CD14-positive monocyte (primary cell): ENCODE results near the gene SLC32A1. TPM values are rescaled to one million over a fixed set of nuclear protein-coding genes. Genes with fewer than 3 reads are reported as not detected.

Experiments used
- DNase-seq, 3 donors: peaks; one replicate each; pipeline ENCODE4 v3.0.0-alpha.2; 2011 to 2022
- H2AFZ ChIP-seq: 2 replicates; pipeline ENCODE4 v1.6.0; 2012; ENCODE audit warnings: mild to moderate bottlenecking, low read depth, low read length, inconsistent platforms; ENCODE audit not compliant: insufficient read depth, poor library complexity, severe bottlenecking
- H3K27ac ChIP-seq, 2 donors: 1 replicate in 1 of 2; 2 replicates in 1 of 2; pipeline ENCODE4 v1.5.1; 2012 to 2013; ENCODE audit warnings: low read length in 2 of 2, control low read depth in 1 of 2, inconsistent platforms in 1 of 2, low read depth in 1 of 2, mild to moderate bottlenecking in 1 of 2
- H3K27me3 ChIP-seq, 2 donors: one replicate each; pipeline versions ENCODE4 v1.6.0 to v1.6.1; 2011 to 2013; ENCODE audit warnings: low read length in 2 of 2; ENCODE audit not compliant: control insufficient read depth in 2 of 2, insufficient read depth in 2 of 2
- H3K36me3 ChIP-seq, 2 donors: replicated peaks in 1 of 2; 1 replicate in 1 of 2; 2 replicates in 1 of 2; pipeline versions ENCODE4 v1.5.1 to v1.6.1; 2012 to 2013; ENCODE audit warnings: low read length in 2 of 2, control low read depth in 1 of 2, inconsistent platforms in 1 of 2, mild to moderate bottlenecking in 1 of 2; ENCODE audit not compliant: insufficient read depth in 2 of 2, control insufficient read depth in 1 of 2
- H3K4me1 ChIP-seq, 2 donors: 1 replicate in 1 of 2; 2 replicates in 1 of 2; pipeline versions ENCODE4 v1.5.1 to v1.6.1; 2012 to 2013; ENCODE audit warnings: low read length in 2 of 2, control low read depth in 1 of 2, inconsistent platforms in 1 of 2, mild to moderate bottlenecking in 1 of 2, moderate library complexity in 1 of 2; ENCODE audit not compliant: insufficient read depth in 2 of 2, control insufficient read depth in 1 of 2
- H3K4me2 ChIP-seq: replicated peaks from 2 replicates; pipeline ENCODE3; 2012; ENCODE audit warnings: low read length, moderate library complexity, mild to moderate bottlenecking; ENCODE audit not compliant: poor library complexity, severe bottlenecking; ENCODE audit errors: extremely low read depth
- H3K4me3 ChIP-seq, 3 experiments: fragments of 200-600 bp in 1 of 3; sonication (generic) in 1 of 3; replicated peaks in 1 of 3; 1 replicate in 2 of 3; 2 replicates in 1 of 3; pipeline ENCODE4 v1.5.1; 2011 to 2013; ENCODE audit warnings: low read length in 3 of 3, mild to moderate bottlenecking in 3 of 3, control low read depth in 2 of 3, low read depth in 2 of 3, inconsistent platforms in 1 of 3, moderate library complexity in 1 of 3
- H3K79me2 ChIP-seq: 2 replicates; pipeline ENCODE4 v1.6.0; 2012; ENCODE audit warnings: mild to moderate bottlenecking, control low read depth, inconsistent platforms, low read length, moderate library complexity; ENCODE audit not compliant: insufficient read depth
- H3K9ac ChIP-seq: 2 replicates; pipeline ENCODE4 v1.6.0; 2017; ENCODE audit warnings: low read length, mild to moderate bottlenecking; ENCODE audit not compliant: insufficient read depth, poor library complexity, severe bottlenecking
- H3K9me3 ChIP-seq, 2 donors: replicated peaks in 1 of 2; 1 replicate in 1 of 2; 2 replicates in 1 of 2; pipeline versions ENCODE4 v1.5.1 to v1.6.1; 2012 to 2013; ENCODE audit warnings: low read length in 2 of 2, control low read depth in 1 of 2; ENCODE audit not compliant: control insufficient read depth in 1 of 2, insufficient read depth in 1 of 2
- H4K20me1 ChIP-seq: 2 replicates; pipeline ENCODE4 v1.6.0; 2012; ENCODE audit warnings: mild to moderate bottlenecking, low read length, control low read depth, moderate library complexity; ENCODE audit not compliant: insufficient read depth
- H3K27ac Mint-ChIP-seq, 7 donors: one replicate each; pipeline ENCODE4 v1.8.0; 2020; ENCODE audit warnings: mild to moderate bottlenecking in 7 of 7, mixed read lengths in 7 of 7, moderate library complexity in 6 of 7, inconsistent platforms in 2 of 7
- H3K27me3 Mint-ChIP-seq, 3 donors: one replicate each; pipeline ENCODE4 v1.8.0; 2021 to 2022; ENCODE audit warnings: low read depth in 3 of 3, mild to moderate bottlenecking in 3 of 3, mixed read lengths in 3 of 3, moderate library complexity in 3 of 3, inconsistent platforms in 1 of 3
- H3K36me3 Mint-ChIP-seq, 2 donors: one replicate each; pipeline ENCODE4 v1.8.0; 2020; ENCODE audit warnings: mixed read lengths in 2 of 2, inconsistent platforms in 1 of 2, mild to moderate bottlenecking in 1 of 2
- H3K4me1 Mint-ChIP-seq: one replicate; pipeline ENCODE4 v1.8.0; 2020; ENCODE audit warnings: mild to moderate bottlenecking, mixed read lengths
- H3K4me3 Mint-ChIP-seq, 2 donors: one replicate each; pipeline ENCODE4 v1.8.0; 2020; ENCODE audit warnings: mild to moderate bottlenecking in 2 of 2, mixed read lengths in 2 of 2, moderate library complexity in 1 of 2
- H3K9me3 Mint-ChIP-seq, 7 donors: one replicate each; pipeline ENCODE4 v1.8.0; 2020 to 2022; ENCODE audit warnings: mixed read lengths in 7 of 7, mild to moderate bottlenecking in 6 of 7, moderate library complexity in 6 of 7, inconsistent platforms in 2 of 7
- WGBS: methylation state at CpG from one replicate; pipeline ENCODE4 v1.1.5; 2013; ENCODE audit warnings: missing lambda C conversion rate; ENCODE audit not compliant: insufficient coverage; 5-methylcytosine and 5-hydroxymethylcytosine counted together
- intact Hi-C, 2 donors: fragments of 100-400 bp; cut with micrococcal nuclease; formaldehyde crosslinking; loops; one replicate each; pipeline versions ENCODE4 v1.15.0 to v1.15.1; 2023
- polyA plus RNA-seq, 3 donors: library from polyadenylated mRNA; depleted of rRNA in 1 of 3; unstranded in 2 of 3; stranded (reverse) in 1 of 3; fragments of 300-500 nt in 2 of 3; fragments of >200 nt in 1 of 3; fragmentation: Illumina TruSeq in 2 of 3; gene quantifications; 1 replicate in 2 of 3; 2 replicates in 1 of 3; pipeline ENCODE4 v1.2.3, GENCODE V29; 2012 to 2021
- TF ChIP-seq, protein P1 (sequence below): fragments of 200-600 bp; IDR thresholded peaks from one replicate; pipeline ENCODE4 v1.8.0; 2022; ENCODE audit warnings: antibody characterized with exemption, mild to moderate bottlenecking

Gene SLC32A1
- polyA plus RNA-seq, 3 donors: not detected

DNA sequence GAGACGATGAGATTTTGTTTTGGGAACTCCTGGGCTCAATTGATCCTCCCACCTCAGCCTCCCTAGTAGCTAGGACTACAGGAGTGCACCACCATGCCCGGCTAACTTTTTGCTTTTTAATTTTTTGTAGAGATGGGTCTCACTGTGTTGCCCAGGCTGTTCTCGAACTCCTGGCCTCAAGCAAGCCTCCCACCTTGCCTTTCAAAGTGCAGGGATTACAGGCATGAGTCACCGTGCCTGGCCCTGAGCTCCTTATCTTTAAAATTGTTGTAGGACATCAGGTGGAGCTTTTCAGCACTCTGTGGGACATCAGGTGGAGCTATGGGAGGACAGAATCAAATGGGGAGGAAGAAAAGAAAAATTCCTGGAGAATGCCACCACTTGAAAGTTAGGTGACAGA, 36.7 kb downstream of the SLC32A1 start:
- Histone ChIP-seq H3K79me2 (no peaks in the 10 kb centered on the region), H3K4me2 (no peak overlapping the region), H3K36me3 (peaks cover 63 to 96% of the 10 kb centered on the region in 2 donors), H3K27me3 (no peaks in the 10 kb centered on the region), H3K27ac (peak overlapping the region in 1 of 2 donors; percentile 34), H3K4me1 (peaks cover 4 to 14% of the 10 kb centered on the region in 2 donors), H3K9ac (no peak overlapping the region), H3K9me3 (no peaks in the 10 kb centered on the region), H3K4me3 (no peak overlapping the region), H2AFZ (no peak overlapping the region), H4K20me1 (no peaks in the 10 kb centered on the region)
- H3K27me3 Mint-ChIP-seq: no peaks in the 10 kb centered on the region
- H3K9me3 Mint-ChIP-seq: no peaks in the 10 kb centered on the region
- DNase-seq: no peak
- peaks cover 83 to 88% of the 10 kb centered on the region in 2 donors for H3K36me3 Mint-ChIP-seq
- TF ChIP-seq, protein P1, sequence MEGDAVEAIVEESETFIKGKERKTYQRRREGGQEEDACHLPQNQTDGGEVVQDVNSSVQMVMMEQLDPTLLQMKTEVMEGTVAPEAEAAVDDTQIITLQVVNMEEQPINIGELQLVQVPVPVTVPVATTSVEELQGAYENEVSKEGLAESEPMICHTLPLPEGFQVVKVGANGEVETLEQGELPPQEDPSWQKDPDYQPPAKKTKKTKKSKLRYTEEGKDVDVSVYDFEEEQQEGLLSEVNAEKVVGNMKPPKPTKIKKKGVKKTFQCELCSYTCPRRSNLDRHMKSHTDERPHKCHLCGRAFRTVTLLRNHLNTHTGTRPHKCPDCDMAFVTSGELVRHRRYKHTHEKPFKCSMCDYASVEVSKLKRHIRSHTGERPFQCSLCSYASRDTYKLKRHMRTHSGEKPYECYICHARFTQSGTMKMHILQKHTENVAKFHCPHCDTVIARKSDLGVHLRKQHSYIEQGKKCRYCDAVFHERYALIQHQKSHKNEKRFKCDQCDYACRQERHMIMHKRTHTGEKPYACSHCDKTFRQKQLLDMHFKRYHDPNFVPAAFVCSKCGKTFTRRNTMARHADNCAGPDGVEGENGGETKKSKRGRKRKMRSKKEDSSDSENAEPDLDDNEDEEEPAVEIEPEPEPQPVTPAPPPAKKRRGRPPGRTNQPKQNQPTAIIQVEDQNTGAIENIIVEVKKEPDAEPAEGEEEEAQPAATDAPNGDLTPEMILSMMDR: no peak
- peaks cover 22% of the 10 kb centered on the region for H3K4me1 Mint-ChIP-seq
- intact Hi-C loops: no loop called here
- H3K4me3 Mint-ChIP-seq: no peak overlapping the region
- H3K27ac Mint-ChIP-seq: peak overlapping the region in 2 of 7 donors; percentile 7 to 54
- WGBS: 89% methylated on average over 3 of the region's 4 CpGs

GRCh38 chr20:38762174-38762573, 37.9 kb downstream of the SLC32A1 start:
- Histone ChIP-seq H3K4me3 (no peak overlapping the region), H3K27ac (peak overlapping the region in 1 of 2 donors; percentile 34), H3K4me2 (no peak overlapping the region), H3K4me1 (peaks cover 4 to 14% of the 10 kb centered on the region in 2 donors), H2AFZ (no peak overlapping the region), H3K9me3 (no peaks in the 10 kb centered on the region), H3K79me2 (no peaks in the 10 kb centered on the region), H4K20me1 (no peaks in the 10 kb centered on the region), H3K36me3 (peaks cover 62 to 95% of the 10 kb centered on the region in 2 donors), H3K27me3 (no peaks in the 10 kb centered on the region), H3K9ac (no peak overlapping the region)
- intact Hi-C loops: no loop called here
- peaks cover 22% of the 10 kb centered on the region for H3K4me1 Mint-ChIP-seq
- H3K27me3 Mint-ChIP-seq: no peaks in the 10 kb centered on the region
- TF ChIP-seq, protein P1: no peak
- no peaks in the 10 kb centered on the region for H3K9me3 Mint-ChIP-seq
- peaks cover 88% of the 10 kb centered on the region in 2 donors for H3K36me3 Mint-ChIP-seq
- DNase-seq: no peak
- H3K27ac Mint-ChIP-seq: peak overlapping the region in 3 of 7 donors; percentile 16 to 30 (median 21)
- no peak overlapping the region for H3K4me3 Mint-ChIP-seq
